Fibroblast of peridontal ligament (primary cell): ENCODE data around the gene FBXO42.
"Not testable (repeated sequence)": the region's sequence is repeated elsewhere in the genome, so short reads cannot be mapped to it uniquely, and the experiment has no call there.

Source experiments
- DNase-seq: peaks from one replicate; pipeline ENCODE4 v3.0.0-alpha.2; 2010; ENCODE audit errors: extremely low read depth

The FBXO42 gene

GRCh38 chr1:16372535-16373285 lies 20.4 kb upstream of the FBXO42 start:
- DNase-seq, result peak; percentile 60

- peak; percentile 40 for DNase-seq
Observed at GRCh38 chr1:16371725-16372124, 19.4 kb upstream of the FBXO42 start.

- no peak for DNase-seq
Observed at GRCh38 chr1:16369821-16370220, 17.5 kb upstream of the FBXO42 start.

GRCh38 chr1:16367968-16368890 lies 15.9 kb upstream of the FBXO42 start:
- DNase-seq, result peak; percentile 38

GRCh38 chr1:16367258-16367967 lies 15.1 kb upstream of the FBXO42 start:
- peak; percentile 85 for DNase-seq

GRCh38 chr1:16366722-16367257 lies 14.5 kb upstream of the FBXO42 start, which contains the start of gene SZRD1:
TSS of gene SZRD1 (plus strand) at chr1:16367242. CDS start at chr1:16367258, 16 bp downstream.
- peak; percentile 99 for DNase-seq

- not testable (repeated sequence) for DNase-seq
Observed at GRCh38 chr1:16365146-16365498, 12.8 kb upstream of the FBXO42 start.

GRCh38 chr1:16356867-16357266 lies 4.6 kb upstream of the FBXO42 start:
- no peak for DNase-seq

- DNase-seq, result no peak
Observed at GRCh38 chr1:16354619-16355018, 2.3 kb upstream of the FBXO42 start.

- DNase-seq, result no peak
Observed at GRCh38 chr1:16352842-16353535, 709 bp upstream of the FBXO42 start.

GRCh38 chr1:16351456-16351993 lies 755 bp downstream of the FBXO42 start:
- peak; percentile 52 for DNase-seq

GRCh38 chr1:16349847-16350406 lies 2.4 kb downstream of the FBXO42 start:
- DNase-seq, result peak; percentile 31

- DNase-seq, result peak; percentile 70
Observed at GRCh38 chr1:16348414-16349182, 3.7 kb downstream of the FBXO42 start.

GRCh38 chr1:16343276-16343675 lies 9.0 kb downstream of the FBXO42 start:
- not testable (repeated sequence) for DNase-seq

- no peak for DNase-seq
Observed at GRCh38 chr1:16342331-16343062, 9.8 kb downstream of the FBXO42 start.

- no peak for DNase-seq
Observed at GRCh38 chr1:16340673-16341072, 11.6 kb downstream of the FBXO42 start.

- no peak for DNase-seq
Observed at GRCh38 chr1:16338961-16339360, 13.3 kb downstream of the FBXO42 start.

GRCh38 chr1:16334655-16335340 lies 17.5 kb downstream of the FBXO42 start:
- DNase-seq, result no peak
